Stimulated activated CD4-positive, alpha-beta T cell treated with anti-CD3 and anti-CD28 coated beads, Interleukin-1b, Interleukin-23, amount 100 ng/mL, for 1 hour (primary cell): ENCODE measurements around the gene EIF4H.
"Not testable (repeated sequence)": the region's sequence is repeated elsewhere in the genome, so short reads cannot be mapped to it uniquely, and the experiment has no call there.

Experiments
- DNase-seq, 2 donors: peaks; one replicate each; pipeline ENCODE4 v3.0.0-alpha.2; 2020; ENCODE audit warnings: low read depth in 2 of 2

Gene EIF4H

DNA sequence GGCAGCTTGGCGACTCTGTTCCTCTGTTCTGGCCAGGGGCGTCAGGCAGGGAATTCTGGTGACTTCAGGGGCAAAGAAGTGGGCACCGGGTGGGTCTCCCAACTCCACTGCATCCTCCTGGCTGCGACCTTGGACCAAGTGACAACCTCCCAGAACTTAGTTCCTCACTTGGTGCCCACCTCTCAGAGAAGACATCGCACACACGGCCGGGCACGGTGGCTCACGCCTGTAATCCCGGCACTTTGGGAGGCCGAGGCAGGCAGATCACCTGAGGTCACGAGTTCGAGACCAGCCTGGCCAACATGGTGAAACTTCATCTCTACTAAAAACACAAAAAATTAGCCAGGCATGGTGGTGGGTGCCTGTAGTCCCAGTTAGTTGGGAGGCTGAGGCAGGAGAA, 50.8 kb downstream of the EIF4H start:
- not testable (repeated sequence) for DNase-seq

DNA sequence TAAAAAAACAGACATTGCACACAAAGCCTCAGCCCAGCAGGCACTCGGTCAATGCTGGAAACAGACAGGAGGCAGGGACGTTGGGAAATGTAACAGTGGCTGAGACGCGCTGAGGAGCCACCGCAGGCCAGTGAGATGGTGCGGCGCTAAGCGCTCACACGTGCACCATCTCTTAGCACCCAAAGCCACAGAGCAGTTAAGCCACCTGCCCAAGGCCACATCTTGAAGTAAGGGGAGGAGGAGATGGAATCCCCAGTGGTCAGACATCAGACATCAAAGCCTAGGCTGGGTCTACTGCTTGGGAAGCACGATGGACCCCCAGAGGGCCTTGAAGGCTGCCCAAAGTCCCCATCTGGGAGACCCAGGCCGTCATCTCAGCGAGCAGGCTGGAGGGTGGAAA, 51.2 kb downstream of the EIF4H start:
- no peak for DNase-seq

DNA sequence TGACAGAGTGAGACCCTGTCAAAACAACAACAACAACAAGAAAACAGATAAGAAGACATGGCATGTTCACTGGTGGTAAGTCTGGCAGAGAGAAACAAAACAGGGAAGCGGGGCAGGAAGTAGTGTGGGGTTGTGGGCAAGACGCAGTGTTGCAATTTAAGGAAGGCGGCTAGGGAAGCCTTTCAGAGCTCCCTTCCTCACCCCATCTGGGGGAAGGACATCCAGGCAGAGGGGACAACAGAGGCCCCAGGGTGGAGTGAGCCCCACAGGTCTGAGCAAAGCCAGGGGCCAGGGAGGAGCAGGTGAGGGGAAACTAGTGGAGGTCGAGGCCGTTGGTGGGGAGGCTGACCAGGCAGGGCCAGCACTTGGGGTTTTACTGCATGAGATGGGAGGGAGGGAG, 52.5 kb downstream of the EIF4H start:
- DNase-seq = no peak

DNA sequence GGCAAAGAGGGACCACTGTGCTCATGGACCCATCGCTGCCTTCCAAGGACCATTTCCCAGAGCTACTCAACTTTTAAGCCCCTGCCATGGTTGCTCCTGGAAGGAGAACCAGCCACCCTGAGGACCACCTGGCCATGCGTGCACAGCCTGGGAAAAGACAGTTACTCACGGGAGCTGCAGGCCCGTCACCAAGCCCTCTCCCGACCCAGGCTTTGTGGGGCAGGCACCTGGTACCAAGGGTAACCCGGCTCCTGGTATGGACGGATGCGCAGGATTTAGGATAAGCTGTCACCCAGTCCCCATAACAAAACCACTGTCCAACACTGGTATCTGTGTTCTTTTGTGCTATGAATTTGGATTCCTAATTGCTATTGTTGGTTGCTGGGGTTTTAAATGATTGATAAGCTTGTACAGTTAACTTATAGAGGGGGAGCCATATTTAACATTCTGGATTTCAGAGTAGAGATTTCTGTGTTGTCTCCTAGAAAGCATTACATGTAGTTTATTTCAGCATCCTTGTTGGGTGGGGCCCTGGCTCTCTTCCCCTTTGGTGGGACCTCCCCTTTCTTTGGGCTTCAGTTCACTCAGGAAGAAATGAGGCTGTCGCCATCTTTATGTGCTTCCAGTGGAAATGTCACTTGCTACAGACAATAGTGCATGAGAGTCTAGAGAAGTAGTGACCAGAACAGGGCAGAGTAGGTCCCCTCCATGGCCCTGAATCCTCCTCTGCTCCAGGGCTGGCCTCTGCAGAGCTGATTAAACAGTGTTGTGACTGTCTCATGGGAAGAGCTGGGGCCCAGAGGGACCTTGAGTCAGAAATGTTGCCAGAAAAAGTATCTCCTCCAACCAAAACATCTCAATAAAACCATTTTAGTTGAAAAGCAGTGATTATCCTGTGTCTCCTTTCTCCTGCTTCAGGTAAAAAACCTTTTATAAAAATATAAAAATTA, 55.1 kb downstream of the EIF4H start:
- no peak for DNase-seq

DNA sequence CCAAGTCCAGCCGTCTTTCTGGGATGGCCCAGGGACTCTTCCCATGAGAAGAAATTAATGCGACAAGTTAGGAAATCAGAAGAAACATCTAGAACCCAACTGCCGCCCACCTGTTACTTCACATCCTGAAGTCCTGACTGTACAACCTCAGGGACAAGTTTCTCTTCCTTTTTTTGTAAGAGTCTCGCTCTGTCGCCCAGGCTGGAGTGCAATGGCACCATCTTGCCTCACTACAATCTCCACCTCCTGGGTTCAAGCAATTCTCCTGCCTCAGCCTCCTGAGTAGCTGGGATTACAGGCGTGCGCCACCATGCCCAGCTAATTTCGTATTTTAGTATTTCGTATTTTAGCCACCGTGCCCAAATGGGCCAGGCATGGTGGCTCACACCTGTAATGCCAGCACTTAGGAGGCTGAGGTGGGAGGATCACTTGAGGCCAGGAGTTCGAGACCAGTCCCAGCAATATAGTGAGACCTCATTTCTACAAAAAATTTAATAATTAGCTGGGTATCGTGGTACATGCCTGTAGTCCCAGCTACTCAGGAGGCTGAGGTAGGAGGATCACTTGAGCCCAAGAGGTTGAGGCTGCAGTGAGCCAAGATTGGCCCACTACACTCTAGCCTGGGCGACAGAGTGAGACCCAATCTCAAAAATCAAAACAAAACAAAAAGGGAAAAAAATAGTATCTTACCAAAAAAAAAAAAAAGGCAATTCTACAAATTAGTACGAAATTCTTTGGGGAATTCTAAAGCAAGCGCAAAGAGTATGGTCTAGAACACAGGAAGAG, 56.5 kb downstream of the EIF4H start:
- DNase-seq = no peak

DNA sequence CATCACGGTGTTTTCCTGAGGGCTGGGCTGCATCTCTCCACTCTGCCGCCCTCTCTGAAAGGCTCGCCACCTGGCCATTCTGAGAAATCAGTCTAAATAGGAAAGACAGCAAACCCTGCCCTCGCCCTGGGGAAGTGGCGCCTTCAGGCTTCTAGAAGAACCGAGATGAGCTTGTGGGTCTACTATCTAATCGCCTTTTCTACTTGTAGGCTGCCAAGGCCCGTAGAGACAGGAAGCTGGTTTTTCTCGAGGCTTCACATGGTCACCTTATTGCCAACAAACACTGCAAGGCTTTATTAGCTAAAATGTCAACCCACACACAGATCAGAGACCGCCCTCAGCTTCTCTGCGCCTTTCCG, 57.1 kb downstream of the EIF4H start:
- no peak for DNase-seq

DNA sequence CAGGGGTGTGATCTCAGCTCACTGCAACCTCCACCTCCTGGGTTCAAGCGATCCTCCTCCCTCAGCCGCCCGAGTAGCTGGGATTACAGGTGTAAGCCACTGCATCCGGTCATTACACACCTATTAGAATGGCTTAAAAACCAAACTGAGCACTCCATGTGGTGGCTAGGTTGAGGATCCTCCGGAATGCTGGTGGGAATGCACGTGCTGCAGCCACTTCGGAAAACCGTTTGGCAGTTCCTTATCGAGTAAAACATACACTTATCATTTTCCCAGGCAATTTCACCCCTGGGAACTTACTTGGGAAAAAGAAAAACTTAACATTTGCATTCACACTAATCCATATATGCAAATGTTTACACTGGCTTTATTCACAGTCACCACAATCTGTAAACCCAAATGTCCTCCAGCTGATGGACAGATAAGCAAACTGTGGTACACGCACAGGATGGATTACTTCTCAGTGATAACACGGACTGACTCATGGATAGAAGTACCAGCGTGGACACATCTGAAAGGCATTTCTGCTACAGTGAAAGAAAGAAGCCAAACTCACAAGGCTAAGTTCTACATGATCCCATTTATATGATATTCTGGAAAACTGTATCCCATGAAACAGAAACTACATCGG, 59.6 kb downstream of the EIF4H start:
- no peak for DNase-seq

DNA sequence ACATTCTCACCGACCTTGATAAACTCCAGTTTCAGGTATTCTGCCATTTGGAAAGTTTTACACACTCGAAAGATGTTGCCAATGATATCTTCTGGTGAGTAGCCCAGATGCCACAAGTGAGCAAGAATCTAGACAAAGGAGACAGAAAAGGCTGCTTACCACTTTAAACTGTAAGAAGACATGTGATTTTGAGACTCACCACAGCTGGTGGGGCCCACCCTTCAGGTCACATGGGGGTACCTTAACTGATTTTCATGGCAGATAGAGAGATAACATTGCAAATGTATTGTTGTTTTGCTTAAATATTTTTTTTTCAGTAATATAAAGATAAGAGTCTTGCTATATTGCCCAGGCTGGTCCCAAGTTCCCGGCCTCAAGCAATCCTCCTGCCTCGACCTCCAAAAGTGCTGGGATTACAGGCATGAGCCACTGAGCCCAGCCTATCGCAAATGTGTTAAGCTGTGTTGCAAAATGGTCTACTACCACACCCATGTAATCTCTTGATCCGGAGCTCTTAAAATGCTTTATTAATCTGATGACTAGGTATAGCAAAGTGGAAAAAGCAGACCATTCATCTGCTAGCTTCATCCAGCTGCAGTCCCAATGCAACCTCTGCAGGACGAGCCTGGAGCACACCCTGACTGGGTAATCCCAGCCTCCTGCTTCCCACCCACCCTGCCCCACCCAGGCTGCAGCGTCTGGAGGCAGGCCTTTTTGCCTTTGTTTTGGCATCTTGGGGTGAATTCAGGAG, 61.5 kb downstream of the EIF4H start:
- DNase-seq = no peak

DNA sequence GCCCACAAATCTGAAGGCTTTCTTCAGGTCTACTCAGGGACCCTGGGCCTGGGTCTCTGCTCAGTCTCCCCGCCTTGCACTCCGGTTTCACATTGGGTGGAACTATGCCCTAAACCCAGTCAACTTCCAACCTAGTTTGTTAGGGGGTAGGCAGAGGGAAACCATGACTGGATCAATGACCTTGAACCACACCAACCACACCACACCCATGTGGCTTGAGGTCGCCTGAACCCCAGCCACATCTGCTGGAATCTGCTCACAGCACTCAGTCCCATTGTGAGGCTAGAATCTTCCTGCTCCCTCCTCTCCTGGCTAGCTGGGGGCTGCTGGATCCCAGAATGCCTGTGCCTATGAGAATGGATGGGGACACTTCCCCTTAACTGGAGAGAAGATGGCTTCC, 62.1 kb downstream of the EIF4H start:
- no peak for DNase-seq

DNA sequence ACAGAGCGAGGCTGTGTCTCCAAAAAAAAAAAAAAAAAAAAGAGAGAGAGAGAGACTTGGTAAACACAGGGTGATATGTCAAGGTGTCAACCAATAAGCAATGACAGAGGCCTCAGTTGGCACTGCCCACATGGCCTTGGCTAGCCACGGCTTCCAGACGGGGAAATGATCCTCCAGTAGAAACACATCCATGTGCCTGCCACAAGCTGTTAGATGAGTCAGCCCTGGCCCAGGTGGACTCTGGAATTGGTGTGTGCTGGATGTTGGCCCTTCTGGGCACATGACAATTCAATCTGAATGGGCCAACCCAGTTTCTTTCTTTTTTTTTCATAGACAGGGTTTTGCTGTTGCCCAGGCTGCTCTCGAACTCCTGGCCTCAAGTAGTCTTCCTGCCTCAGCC, 66.3 kb downstream of the EIF4H start:
- no peak for DNase-seq

DNA sequence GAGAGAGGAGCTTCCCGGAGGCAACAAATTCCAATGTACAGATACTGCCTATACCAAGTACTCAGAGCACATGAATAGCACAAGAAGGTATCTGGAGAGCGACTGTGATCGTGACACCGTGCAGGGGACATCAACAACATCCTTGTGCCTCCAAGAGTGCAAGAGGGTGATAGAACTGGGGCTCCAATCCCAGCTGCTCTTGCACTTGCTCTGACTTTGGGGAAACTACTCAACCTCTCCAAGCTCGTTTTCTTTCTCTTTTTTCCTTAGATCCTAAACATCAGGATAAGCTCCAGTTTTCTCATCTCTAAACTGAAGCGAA, 67.9 kb downstream of the EIF4H start:
- no peak for DNase-seq

DNA sequence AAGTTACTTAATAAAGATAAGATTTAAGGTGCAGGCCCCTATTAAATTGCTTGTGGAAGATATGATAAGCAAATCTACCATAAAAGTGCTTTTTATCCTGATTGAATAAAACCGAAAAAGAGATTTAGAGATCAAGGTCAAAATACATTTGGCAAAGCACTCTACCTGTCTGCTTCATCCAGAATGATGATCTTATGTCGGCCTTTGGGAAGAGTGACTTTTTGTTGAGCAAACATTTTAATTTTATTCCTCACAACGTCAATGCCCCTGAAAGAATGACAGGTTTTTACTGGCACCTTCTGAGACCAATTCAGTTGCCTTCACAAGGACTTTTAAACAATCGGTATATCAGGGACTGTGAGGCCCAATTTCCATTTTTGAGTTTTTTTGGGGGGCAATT, 72.3 kb downstream of the EIF4H start:
- DNase-seq = no peak
